ENCODE measurements around the gene ARFGAP2.

Gene ARFGAP2

DNA sequence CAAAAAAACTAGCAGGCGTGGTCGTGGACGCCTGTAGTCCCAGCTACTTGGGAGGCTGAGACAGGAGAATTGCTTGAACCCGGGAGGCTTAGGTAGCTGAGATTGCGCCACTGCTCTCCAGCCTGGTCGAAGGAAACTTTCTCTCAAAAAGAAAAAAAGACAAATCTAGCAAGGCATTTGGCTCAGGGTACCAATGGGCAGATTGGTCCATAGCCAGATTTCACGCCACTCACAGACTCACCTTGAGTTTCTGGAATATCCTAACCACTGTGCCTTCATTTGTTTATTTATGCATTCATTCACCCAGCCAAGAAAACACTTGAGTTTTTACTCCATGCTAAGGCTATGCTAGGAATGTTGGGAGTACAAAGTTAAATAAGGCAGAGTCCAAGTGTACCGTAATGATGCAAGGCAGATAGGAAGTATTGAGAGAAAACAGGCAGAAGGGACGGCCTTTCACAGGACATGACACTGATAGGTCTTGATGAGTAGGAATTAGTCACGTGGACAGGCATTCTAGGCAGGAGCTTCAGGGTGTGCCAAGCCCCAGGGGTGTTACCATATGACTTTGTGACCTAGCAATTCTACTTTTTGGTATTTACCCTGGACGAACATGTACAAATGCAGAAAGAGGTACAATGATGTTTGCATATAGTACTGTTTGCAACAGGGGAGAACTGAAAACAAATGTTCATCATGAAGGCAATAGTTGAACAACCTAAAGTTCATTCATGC lies 12.6 kb upstream of the ARFGAP2 start:
- in situ Hi-C loops (cut with MboI; ENCODE audit: low pct_unique_long_range_greater_than_20kb, low sequenced_read_pairs), result no loop called here
- DNase-seq, result no peak

DNA sequence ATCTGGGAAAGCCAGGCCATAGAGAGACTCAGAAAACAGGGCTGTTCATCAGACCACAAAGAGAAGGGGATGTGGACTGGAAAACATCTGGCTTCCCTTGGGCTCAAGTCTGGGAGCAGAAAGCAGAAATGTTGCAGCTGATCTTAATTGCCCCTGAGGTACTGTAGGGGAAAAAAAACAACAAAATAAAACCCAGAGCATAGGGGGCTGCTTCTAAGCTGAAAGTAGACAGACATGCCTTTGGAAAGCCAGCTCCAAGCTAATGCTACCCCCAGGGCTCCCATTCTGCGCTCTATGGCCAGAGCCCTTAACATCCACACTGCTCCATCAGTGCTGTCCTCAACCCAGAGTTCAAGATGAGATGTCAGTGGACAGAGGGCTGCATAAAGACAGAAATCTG lies 11.6 kb upstream of the ARFGAP2 start:
- in situ Hi-C loops (cut with MboI; ENCODE audit: low pct_unique_long_range_greater_than_20kb, low sequenced_read_pairs), result no loop called here
- DNase-seq, result no peak

DNA sequence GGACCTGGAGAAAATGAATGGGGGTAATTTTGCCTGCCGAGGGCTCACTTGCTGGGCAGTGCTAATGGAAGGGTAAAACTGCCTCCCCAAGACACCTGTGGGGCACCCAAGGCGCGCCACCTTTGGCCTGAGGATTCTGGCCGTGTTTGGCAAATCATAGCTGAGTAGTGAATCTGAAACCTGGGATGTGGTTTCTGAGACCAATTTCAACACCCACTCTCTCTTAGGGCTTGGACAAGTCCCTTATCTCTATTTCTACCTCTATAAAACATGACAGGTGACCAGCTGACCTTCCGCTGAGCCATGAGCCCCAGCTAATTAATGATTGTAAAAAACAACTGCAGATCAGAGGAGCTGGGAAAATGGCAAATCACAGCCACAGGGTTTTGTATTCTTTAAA lies 11.0 kb upstream of the ARFGAP2 start:
- in situ Hi-C loops (cut with MboI; ENCODE audit: low pct_unique_long_range_greater_than_20kb, low sequenced_read_pairs), result no loop called here
- no peak for DNase-seq

DNA sequence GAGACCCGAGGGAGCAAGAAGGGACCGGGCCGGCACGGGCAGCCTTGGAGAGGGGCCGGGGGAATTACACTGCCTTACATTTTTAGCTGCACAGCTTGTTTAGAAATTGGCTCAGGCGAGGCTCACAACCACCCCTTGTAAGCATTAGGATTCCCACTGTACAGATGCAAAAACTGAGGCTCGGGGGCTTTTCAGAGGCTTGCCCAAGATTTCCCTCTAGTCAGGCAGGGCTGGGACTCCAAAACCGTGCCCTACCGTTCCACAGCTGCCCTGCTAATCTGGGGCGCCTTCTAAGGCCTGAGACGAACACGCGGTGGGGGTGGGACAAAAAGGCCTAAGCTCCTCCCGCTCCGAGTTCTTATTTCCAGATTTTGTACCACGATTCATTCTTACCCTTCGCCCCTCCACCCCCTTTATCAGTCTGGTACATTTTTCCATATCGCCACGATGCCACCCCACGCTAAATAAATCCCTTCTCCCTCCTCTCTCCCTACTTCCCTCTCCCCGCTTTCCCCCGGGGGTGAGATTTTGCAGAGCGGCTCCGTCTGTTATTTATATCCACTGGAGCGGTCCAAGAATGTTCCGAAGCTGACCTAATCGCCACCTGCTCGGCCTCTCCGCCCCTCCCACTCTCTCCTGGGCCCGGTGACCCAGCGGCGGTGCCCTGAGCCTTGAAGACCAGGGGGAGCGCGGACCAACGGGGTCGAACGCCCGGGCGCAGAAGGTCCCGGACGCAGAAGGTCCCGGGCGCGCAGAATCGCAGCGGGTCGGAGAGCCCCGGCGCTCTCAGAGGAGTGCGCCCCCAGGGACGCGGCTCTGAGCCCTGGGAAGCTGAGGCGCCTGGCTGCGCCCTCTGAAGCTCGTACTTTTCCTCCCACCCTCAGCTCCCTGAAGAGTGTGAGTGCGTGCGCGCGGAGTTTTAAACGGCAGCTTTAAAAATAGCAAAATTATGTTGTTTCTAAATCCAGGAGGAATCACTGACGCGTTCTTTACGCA lies 10.3 kb upstream of the ARFGAP2 start:
- peak; percentile 90 for DNase-seq
- in situ Hi-C loops (cut with MboI; ENCODE audit: low pct_unique_long_range_greater_than_20kb, low sequenced_read_pairs), result no loop called here

DNA sequence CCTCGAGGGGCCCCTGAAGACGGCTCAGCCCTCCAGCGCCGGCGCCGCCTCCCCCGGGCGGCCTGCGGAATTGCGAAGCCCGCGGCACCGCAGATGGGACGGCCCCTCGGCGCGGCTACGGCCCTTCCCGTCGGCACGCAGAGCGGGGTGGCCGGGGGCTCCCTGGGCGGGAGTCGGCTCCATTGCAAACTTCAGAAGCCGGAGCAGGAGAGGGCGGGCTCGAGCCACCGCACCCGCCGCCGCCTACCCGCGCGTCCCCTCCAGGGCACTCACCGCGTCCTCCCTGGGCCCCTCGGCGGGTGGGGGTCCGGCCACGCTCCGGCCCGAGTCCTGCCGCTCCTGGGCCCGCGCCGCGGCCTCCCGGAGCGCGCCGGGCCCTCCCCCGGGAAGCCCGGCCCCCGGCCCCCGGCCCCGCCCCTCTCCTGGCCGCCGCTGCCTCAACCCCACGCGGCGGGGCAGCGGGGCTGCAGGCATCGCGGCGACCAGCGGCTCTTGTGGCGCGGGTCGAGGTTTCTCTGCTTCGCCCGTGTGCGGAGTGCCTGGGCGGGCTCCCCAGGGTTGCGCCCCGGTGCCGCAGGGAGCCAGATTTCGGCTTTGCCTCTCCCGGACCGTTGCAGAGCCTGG lies 9.5 kb upstream of the ARFGAP2 start, which contains the start of gene PACSIN3:
Gene PACSIN3, minus strand, starts transcription at position 359 of the 624 bp plus-strand sequence. CDS start 3,707 bp downstream, outside the sequence.
- in situ Hi-C loops (cut with MboI; ENCODE audit: low pct_unique_long_range_greater_than_20kb, low sequenced_read_pairs), result no loop called here
- DNase-seq, result peak; percentile 35

DNA sequence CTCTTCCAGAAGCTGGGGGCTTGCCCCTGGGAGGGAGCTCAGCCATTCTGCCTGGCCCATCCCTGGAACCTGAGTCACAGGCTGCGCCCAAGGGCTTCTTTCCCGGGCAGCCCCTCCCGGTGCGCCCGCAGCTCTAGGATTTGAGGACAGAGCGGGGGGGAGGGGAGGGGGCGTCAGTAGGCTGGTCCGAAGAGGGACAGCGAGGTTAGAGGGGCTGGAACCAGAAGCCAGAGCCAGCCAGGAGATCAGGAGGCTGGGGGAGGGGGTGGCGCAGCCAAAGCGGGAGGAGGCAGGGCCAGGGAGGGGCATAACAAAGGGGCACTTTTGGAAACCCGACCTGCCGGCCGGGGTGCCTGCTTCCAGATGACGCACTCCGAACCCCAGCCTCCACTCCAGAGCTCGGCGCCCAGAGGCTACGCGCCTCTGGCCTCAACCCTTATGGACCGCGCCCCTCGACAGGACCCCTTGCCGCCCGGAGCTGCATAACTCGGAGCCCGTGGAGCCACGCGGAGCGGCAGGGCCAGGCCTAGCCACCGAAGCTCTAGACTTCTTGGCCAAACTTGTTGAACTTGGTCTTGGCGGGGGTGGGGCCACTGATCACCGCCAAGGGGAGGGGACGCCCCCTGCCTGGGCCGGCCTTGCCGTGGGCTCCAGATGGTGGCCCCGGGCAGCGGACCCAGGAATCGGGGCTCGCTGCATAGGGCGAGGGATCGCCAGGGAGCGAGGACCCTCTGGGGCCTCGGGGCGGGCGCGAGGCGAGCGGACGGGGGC lies 8.8 kb upstream of the ARFGAP2 start:
- peak; percentile 51 for DNase-seq
- in situ Hi-C loops (cut with MboI; ENCODE audit: low pct_unique_long_range_greater_than_20kb, low sequenced_read_pairs), result no loop called here

DNA sequence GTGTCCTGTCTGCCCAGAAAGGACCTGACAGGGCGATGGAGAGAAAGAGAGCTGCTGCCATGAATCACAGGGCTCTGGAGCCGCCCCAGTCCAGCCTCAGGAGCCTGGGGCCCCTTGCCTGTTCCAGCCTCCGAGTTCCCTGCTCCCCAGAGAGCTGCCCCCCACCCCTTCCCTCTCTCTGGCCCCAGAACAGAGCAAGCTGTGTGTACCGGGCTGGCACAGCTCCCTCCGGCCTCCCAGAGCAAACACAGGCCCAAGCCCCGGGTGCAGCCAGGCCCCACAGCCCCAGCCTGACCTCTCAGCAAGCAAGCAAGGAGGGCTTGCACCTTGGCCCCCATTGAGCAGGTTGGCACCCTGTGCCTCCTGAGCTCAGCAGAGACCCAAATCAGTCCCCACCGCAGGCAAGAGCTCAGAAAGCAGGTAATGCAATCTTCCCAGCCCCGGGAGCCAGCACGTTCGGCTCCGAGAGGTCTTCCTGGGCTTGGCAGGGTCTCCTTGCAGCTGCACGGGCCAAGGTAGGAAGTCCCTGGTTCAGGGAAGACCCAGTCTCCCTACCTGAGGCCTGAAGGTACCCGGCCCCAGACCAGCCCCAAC lies 8.1 kb upstream of the ARFGAP2 start:
- DNase-seq, result no peak
- in situ Hi-C loops (cut with MboI; ENCODE audit: low pct_unique_long_range_greater_than_20kb, low sequenced_read_pairs), result no loop called here

DNA sequence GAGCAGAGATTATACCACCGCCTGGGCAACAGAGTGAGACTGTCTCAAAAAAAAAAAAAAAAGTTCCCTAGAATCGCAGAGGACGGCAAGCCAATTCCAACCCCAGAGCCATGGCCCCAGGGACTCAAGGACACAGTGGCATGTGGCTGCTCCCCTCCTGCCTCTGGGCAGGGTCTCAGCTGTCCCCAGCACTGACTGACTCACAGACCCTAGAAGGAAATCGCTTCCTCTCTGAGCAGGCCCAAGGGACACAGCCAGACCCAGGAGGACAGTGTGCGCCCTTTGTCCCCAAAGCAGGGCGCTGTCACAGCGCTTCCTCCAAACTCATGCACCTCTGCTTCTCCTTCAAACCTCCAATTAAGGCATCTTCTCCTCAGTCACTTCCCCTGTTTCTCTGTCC lies 7.3 kb upstream of the ARFGAP2 start:
- in situ Hi-C loops (cut with MboI; ENCODE audit: low pct_unique_long_range_greater_than_20kb, low sequenced_read_pairs), result no loop called here
- no peak for DNase-seq

DNA sequence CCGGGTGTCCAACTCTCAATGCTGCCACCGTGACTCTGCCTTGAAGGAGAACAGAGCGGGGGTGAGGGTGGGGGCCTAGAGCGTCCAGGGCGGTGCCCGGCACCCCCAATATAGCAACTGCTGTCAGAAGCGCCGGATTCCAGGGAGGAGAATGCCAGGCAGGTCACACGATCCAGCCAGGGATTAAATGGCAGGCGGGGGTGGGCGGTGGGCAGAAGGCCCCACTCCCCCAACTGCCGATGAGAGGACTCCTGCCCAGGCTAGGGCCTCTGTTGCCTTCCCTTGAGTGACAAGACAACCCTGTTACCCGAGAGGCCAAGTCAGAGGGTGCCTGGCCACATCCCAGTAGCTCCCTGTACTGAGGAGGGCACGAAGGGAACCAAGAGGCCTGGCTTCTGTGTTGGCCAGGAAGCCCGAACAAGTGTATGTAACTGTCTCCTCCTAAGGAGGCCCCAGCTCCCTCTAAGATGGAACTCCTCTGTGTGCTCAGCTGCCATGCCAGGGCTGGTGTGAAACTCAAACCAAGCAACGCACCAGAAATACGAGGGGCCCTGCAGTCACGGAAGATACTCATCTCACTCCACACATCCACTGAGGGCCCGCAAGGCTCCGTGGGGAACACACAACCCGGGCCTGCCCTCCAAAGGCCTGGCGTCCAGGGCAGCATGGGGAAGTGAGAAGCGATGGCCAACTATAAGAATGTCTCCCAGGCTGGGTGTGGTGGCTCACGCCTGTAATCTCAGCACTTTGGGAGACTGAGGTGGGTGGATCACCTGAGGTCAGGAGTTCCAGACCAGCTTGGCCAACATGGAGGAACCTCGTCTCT lies 6.6 kb upstream of the ARFGAP2 start:
- in situ Hi-C loops (cut with MboI; ENCODE audit: low pct_unique_long_range_greater_than_20kb, low sequenced_read_pairs), result no loop called here
- no peak for DNase-seq

DNA sequence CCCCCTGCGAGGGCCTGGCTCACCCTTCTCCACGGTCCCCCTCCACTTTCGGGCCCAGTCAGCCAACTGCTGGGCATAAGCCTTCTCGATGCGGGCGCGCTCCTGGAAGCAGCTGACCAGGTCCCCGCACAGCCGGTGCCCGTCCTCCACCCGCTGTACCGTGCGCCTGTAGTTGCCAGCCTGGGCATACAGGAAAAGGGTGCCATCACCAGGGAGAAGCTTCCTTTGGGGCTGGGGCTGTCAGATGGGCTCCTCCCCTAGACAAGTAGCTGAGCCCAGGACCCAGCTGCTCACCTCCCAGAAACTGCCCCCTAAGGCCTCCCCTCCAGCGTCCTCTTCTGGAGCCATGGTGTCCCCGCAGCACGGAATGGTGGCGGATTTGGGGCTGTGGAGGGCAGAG lies 5.7 kb upstream of the ARFGAP2 start:
- in situ Hi-C loops (cut with MboI; ENCODE audit: low pct_unique_long_range_greater_than_20kb, low sequenced_read_pairs), result no loop called here
- DNase-seq, result no peak

DNA sequence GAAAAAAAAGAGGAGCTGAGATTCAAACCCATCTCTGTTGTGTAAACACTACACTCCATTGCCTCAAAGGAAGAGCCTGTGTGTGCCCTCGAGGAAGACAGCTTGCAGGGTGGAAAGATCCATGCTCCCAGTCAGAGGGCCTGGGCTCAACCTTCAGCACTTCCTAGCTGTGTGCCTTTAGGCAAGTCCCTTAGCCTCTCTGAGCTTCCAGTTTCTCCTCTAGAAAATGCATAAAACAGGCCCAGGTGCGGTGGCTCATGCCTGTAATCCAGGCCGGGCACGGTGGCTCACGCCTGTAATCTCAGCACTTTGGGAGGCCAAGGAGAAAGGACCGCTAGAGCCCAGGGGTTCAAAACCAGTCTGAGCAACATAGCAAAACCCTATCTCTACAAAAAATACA lies 4.6 kb upstream of the ARFGAP2 start:
- DNase-seq, result no peak
- in situ Hi-C loops (cut with MboI; ENCODE audit: low pct_unique_long_range_greater_than_20kb, low sequenced_read_pairs), result no loop called here

DNA sequence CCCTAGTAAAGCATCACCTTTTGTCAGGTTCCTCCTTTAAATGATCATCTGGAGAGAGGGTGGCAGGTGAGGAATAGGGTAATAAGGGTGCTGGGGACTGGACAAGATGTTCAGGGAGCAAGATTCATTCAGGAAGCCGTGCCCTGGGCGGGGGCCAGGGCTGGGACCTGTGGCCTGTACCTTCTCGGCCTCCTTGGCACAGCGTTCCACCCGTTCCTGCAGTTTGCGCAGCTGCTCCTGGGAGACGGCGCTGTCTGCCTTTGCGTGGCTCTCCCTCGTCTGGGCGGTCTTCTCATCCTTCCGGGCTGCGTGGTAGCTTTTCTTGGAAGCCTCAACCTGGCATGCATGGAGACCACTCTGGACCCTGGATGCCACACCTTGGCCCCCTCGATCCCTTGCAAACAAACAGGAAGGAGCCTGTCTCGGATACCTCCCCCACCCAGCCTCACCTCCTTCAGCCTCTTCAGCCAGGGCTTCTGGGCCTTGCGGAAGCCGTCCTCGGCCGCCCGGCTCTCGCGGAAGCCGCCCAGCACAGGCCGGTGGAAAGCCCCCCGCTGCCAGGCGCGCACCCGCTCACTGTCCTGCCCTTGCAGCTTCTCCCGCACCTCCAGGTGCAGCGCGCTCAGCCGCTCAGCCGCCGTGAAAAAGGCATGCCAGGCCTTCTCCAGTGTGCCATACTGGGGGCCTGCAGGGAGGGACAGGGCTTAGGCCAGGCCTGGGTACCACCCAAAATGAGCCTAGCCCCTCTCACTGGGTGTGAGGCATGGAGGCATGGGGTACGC lies 3.5 kb upstream of the ARFGAP2 start:
- in situ Hi-C loops (cut with MboI; ENCODE audit: low pct_unique_long_range_greater_than_20kb, low sequenced_read_pairs), result no loop called here

DNA sequence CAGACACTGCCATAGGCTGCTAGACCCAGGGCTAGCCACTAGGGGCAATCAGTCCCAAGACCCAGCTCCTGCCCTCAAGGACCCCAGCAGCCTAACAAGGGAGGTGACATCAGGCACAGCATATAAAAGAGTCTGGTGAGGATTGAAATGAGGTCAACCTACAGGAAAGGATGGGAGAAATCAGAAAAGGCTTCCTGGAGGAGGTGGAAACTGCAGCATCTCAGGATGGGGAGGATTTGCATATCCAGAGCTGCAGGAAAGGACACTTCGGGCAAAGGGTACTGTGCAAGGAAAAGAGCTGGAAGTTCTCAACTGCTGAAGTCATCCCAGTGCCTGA lies 2.9 kb upstream of the ARFGAP2 start:
- peak; percentile 61 for DNase-seq
- in situ Hi-C loops (cut with MboI; ENCODE audit: low pct_unique_long_range_greater_than_20kb, low sequenced_read_pairs), result no loop called here

More for the DNA sequence above, 3.5 kb upstream of the ARFGAP2 start:
- no peak for DNase-seq

DNA sequence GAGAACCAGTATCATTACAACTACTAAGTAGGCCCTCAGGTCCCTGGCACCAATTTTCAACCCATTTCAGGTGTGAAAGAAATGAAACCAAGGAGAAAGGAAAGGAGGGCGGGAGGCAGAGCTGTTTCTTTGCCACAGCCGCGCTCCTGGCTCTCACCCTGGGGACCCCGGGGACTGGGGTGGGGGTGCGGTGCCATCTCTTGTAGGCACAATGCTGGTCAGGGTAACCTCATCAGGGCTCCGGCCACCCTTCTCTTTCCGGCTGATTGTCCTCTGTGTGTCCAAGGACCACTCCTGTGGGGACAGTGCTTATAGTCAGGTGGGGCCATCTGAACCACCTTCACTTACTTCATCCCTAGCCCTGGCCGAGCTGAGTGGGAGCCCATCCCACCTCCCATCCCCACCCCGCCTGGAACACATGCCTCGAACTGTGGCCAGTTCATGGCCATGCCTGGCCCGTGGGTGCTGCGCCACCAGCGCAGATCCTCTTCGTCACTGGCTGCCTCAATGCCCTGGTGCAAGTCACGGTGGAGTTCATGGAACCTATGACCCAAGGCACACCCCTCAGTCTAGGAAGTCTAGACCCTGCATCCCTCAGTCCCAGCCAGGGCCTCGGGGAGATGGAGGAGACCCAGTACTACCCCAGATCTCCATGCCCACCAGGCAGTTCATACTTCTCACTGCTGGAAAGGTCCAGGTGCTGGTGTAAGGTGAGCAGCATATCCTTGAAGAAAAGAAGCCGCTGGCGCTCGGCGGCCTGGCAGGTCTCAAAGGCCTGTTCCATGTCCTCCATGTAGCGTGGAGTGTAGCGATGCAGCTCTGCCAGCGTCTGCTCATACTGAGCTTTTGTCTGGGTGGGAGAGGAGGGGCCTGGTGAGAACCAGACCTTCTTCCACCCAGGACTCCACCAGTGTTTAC lies 2.3 kb upstream of the ARFGAP2 start:
- no peak for DNase-seq
- in situ Hi-C loops (cut with MboI; ENCODE audit: low pct_unique_long_range_greater_than_20kb, low sequenced_read_pairs), result no loop called here

DNA sequence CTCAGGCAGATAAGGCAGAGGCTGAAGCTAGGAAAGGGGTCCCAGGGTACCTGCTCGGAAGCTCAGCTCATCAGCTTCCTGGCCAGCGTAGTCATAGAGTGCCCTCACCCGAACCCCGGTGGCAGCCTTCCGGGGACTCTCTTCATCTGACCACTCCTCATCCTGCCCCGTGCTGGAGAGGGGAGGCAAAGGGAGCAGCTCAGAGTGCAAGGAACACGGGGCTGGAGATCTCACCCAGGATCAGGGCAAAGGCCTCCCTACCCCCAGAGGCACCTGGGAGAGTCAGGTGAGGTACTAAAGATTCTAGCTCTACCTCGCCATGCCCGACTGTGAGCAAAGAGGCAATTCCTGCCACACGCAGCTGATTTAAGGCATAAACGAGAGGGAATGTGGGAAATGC lies 1.6 kb upstream of the ARFGAP2 start:
- in situ Hi-C loops (cut with MboI; ENCODE audit: low pct_unique_long_range_greater_than_20kb, low sequenced_read_pairs), result no loop called here
- DNase-seq, result no peak

DNA sequence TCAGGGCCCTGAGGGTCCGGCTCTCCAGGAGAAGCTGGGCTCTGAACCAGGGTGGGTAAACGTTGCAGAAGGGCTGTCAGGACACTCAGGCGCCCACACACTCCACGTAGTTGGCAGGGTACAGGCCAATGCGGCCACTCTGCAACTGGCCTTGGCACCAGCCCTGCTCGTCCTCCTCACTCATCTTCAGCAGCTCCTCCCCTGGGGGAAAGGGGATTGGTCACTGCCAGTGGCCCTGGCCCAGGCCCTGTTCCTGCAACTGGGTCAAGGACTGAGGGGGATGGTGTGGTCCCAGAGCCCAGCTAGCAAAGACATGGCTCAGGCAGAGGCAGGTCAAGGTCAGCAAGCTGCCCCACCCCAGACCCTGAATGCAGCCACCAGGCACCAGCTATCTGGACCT lies 1.2 kb upstream of the ARFGAP2 start:
- no peak for DNase-seq
- in situ Hi-C loops (cut with MboI; ENCODE audit: low pct_unique_long_range_greater_than_20kb, low sequenced_read_pairs), result no loop called here
